HepG2 (cell line): ENCODE results near the gene SPINK7. TPM values are rescaled to one million over a fixed set of nuclear protein-coding genes. Genes with fewer than 3 reads are reported as not detected.

Source experiments
- ATAC-seq: fragments of 200-7000 bp; cut with Tn5 transposase; 3 replicates; pipeline ENCODE4 v1.9.1; 2020; ENCODE audit warnings: mild to moderate bottlenecking, moderate library complexity
- BruUV-seq: library from RNA; stranded (reverse); fragments of 400-500 nt; replicated peaks from 2 replicates; lab custom pipeline; 2021; lab: Mats Ljungman, UMichigan
- CTCF ChIA-PET: fragments of 300-600 bp; formaldehyde crosslinking; extraction: SDS; loops from one replicate; lab custom pipeline; 2021; ENCODE audit warnings: low total read pairs, inconsistent platforms, low intra/inter-chr PET ratio; lab: Yijun Ruan, JAX
- POLR2A ChIA-PET: fragments of 350-600 bp; sonication (Branson Sonifier 250); formaldehyde crosslinking; loops from one replicate; lab custom pipeline; 2020; ENCODE audit warnings: antibody characterized with exemption, inconsistent platforms; lab: Yijun Ruan, JAX
- DNase-seq: peaks from one replicate; pipeline ENCODE4 v3.0.0-alpha.2; 2015; ENCODE audit warnings: low spot score
- FAIRE-seq: peaks from 3 replicates; lab custom pipeline; 2011; peaks lifted over from hg19 to GRCh38; lab: Jason Lieb, UNC
- H2AFZ ChIP-seq: one replicate; pipeline ENCODE4 v1.6.1; 2011; ENCODE audit warnings: low read length, inconsistent platforms
- H3K27ac ChIP-seq: fragments of 300-600 bp; 3 replicates; pipeline ENCODE4 v1.8.0; 2011; ENCODE audit warnings: mixed run types, mild to moderate bottlenecking, mixed read lengths, low read length, inconsistent platforms; ENCODE audit not compliant: insufficient read depth; ENCODE audit errors: extremely low read length
- H3K27me3 ChIP-seq, 2 experiments: fragments of 200-600 bp in 1 of 2; 2 replicates in 1 of 2; 3 replicates in 1 of 2; pipeline versions ENCODE4 v1.6.0 to v1.8.0; 2011; ENCODE audit warnings: low read length in 2 of 2, mild to moderate bottlenecking in 2 of 2, moderate library complexity in 2 of 2, inconsistent platforms in 1 of 2; ENCODE audit not compliant: insufficient read depth in 2 of 2, control insufficient read depth in 1 of 2
- H3K36me3 ChIP-seq, 2 experiments: fragments of 200-600 bp in 1 of 2; replicated peaks in 1 of 2; 2 replicates in 1 of 2; 3 replicates in 1 of 2; pipeline versions ENCODE4 v1.5.1 to v1.8.0; 2011; ENCODE audit warnings: low read length in 2 of 2, inconsistent platforms in 1 of 2; ENCODE audit not compliant: insufficient read depth in 2 of 2, control insufficient read depth in 1 of 2
- H3K4me1 ChIP-seq: 2 replicates; pipeline ENCODE4 v1.5.1; 2012; ENCODE audit warnings: low read length, inconsistent platforms; ENCODE audit not compliant: insufficient read depth
- H3K4me2 ChIP-seq: 2 replicates; pipeline ENCODE4 v1.6.0; 2011; ENCODE audit warnings: low read depth, low read length, inconsistent platforms
- H3K4me3 ChIP-seq, 3 experiments: fragments of 200-600 bp in 1 of 3; sonication (generic), shearing (Covaris generic) in 1 of 3; replicated peaks in 1 of 3; 2 replicates each; pipeline ENCODE4 v1.5.1; 2011 to 2016; ENCODE audit warnings: low read length in 3 of 3, inconsistent platforms in 2 of 3, low read depth in 2 of 3, mild to moderate bottlenecking in 2 of 3, control low read depth in 1 of 3, mixed read lengths in 1 of 3; ENCODE audit not compliant: insufficient read depth in 1 of 3
- H3K79me2 ChIP-seq: one replicate; pipeline ENCODE4 v1.6.1; 2011; ENCODE audit warnings: low read length, inconsistent platforms; ENCODE audit not compliant: insufficient read depth
- H3K9ac ChIP-seq: 2 replicates; pipeline ENCODE4 v1.6.0; 2011; ENCODE audit warnings: mild to moderate bottlenecking, low read depth, low read length, inconsistent platforms; ENCODE audit not compliant: insufficient read depth
- H3K9me3 ChIP-seq: 2 replicates; pipeline ENCODE4 v1.5.1; 2012; ENCODE audit warnings: mild to moderate bottlenecking, low read length
- H4K20me1 ChIP-seq: 2 replicates; pipeline ENCODE4 v1.6.0; 2011; ENCODE audit warnings: inconsistent platforms, mild to moderate bottlenecking, low read length, moderate library complexity; ENCODE audit not compliant: insufficient read depth
- HIVEP1 ChIP-seq: sonication (generic); formaldehyde crosslinking; IDR thresholded peaks from 2 replicates; pipeline ENCODE4 v1.4.0; 2020; ENCODE audit warnings: mild to moderate bottlenecking, missing genetic modification reagents
- HMG20A ChIP-seq: IDR thresholded peaks from 2 replicates; pipeline ENCODE4 v1.6.1; 2016; ENCODE audit warnings: borderline replicate concordance
- HNRNPK ChIP-seq: fragments of 200-400 bp; formaldehyde crosslinking; IDR thresholded peaks from 2 replicates; pipeline ENCODE4 v1.6.1; 2018; ENCODE audit warnings: low read length, low read depth, moderate library complexity, mild to moderate bottlenecking; ENCODE audit not compliant: poor library complexity, severe bottlenecking
- NCOA1 ChIP-seq: sonication (generic); formaldehyde crosslinking; IDR thresholded peaks from 2 replicates; pipeline ENCODE4 v1.9.0; 2021; ENCODE audit warnings: missing genetic modification reagents
- NR1H2 ChIP-seq: sonication (generic); formaldehyde crosslinking; IDR thresholded peaks from 2 replicates; pipeline ENCODE4 v1.8.1; 2022; ENCODE audit warnings: low read depth, missing genetic modification reagents, borderline replicate concordance
- RBFOX2 ChIP-seq: fragments of 200-400 bp; formaldehyde crosslinking; IDR thresholded peaks from 2 replicates; pipeline ENCODE4 v1.6.1; 2017; ENCODE audit warnings: low read depth, mild to moderate bottlenecking, low read length
- SMC3 ChIP-seq: IDR thresholded peaks from 2 replicates; pipeline ENCODE4 v1.6.1; 2011; ENCODE audit warnings: low read length, improper control_type of control experiment
- SRSF9 ChIP-seq: fragments of 200-400 bp; formaldehyde crosslinking; IDR thresholded peaks from 2 replicates; pipeline ENCODE4 v1.6.1; 2018; ENCODE audit warnings: borderline replicate concordance, mild to moderate bottlenecking, low read depth, low read length; ENCODE audit not compliant: insufficient read depth, poor library complexity, severe bottlenecking
- TSC22D2 ChIP-seq: sonication (generic); formaldehyde crosslinking; IDR thresholded peaks from 2 replicates; pipeline ENCODE4 v1.5.1; 2020; ENCODE audit warnings: missing genetic modification reagents, mild to moderate bottlenecking, borderline replicate concordance
- ZSCAN12 ChIP-seq: sonication (generic); formaldehyde crosslinking; IDR thresholded peaks from 2 replicates; pipeline ENCODE4 v1.9.0; 2021; ENCODE audit warnings: mild to moderate bottlenecking, missing genetic modification reagents
- WGBS: methylation state at CpG from one replicate; pipeline ENCODE4 v1.1.6; 2017; ENCODE audit warnings: low lambda C conversion rate; 5-methylcytosine and 5-hydroxymethylcytosine counted together
- in situ Hi-C: cut with HindIII; loops from 2 replicates; pipeline ENCODE4 v1.10.0; 2017; ENCODE audit warnings: low pct_unique_long_range_greater_than_20kb; ENCODE audit not compliant: extremely low pct_ligation_motif_present
- intact Hi-C: fragments of 100-400 bp; cut with micrococcal nuclease; formaldehyde crosslinking; loops from one replicate; pipeline ENCODE4 v1.10.0; 2022; ENCODE audit not compliant: unreplicated experiment
- polyA plus RNA-seq, 8 experiments: library from polyadenylated mRNA; depleted of rRNA in 3 of 8; stranded (reverse) in 7 of 8; unstranded in 1 of 8; fragments of >200 nt; fragmentation: Illumina TruSeq in 4 of 8; extraction: Trizol in 4 of 8; gene quantifications; 2 replicates each; pipeline versions ENCODE4 v1.2.1 to v1.2.3, GENCODE V29; 2011 to 2016; ENCODE audit warnings: low read depth in 4 of 8, missing spikeins in 1 of 8, mixed read lengths in 1 of 8; ENCODE audit not compliant: insufficient read depth in 1 of 8
- total RNA-seq, 5 experiments: library from RNA; depleted of rRNA; stranded (reverse); fragments of >200 nt; fragmentation: Illumina TruSeq; extraction: Trizol; gene quantifications; 2 replicates each; pipeline ENCODE4 v1.2.3, GENCODE V29; 2016; ENCODE audit warnings: low read depth in 1 of 5
- TF ChIP-seq, protein P1 (sequence below): sonication (generic); formaldehyde crosslinking; IDR thresholded peaks from 2 replicates; pipeline ENCODE4 v1.4.0; 2020; ENCODE audit warnings: missing genetic modification reagents, borderline replicate concordance
- TF ChIP-seq, protein P2 (sequence below): sonication (generic); formaldehyde crosslinking; IDR thresholded peaks from 2 replicates; pipeline ENCODE4 v1.5.0; 2020; ENCODE audit warnings: mild to moderate bottlenecking, missing genetic modification reagents, borderline replicate concordance
- TF ChIP-seq, protein P3 (sequence below): sonication (generic); formaldehyde crosslinking; IDR thresholded peaks from 2 replicates; pipeline ENCODE4 v1.4.0; 2020; ENCODE audit warnings: low read depth, mild to moderate bottlenecking, missing genetic modification reagents
- TF ChIP-seq, protein P4 (sequence below): sonication (generic); formaldehyde crosslinking; IDR thresholded peaks from 2 replicates; pipeline ENCODE4 v1.5.0; 2020; ENCODE audit warnings: missing genetic modification reagents

SPINK7 gene
- total and polyA plus RNA-seq, 2 of the 13 experiments (the other 11 are each of a cell fraction or from before 2014, with no cell fraction given): 0.15 TPM; not detected in 1

DNA sequence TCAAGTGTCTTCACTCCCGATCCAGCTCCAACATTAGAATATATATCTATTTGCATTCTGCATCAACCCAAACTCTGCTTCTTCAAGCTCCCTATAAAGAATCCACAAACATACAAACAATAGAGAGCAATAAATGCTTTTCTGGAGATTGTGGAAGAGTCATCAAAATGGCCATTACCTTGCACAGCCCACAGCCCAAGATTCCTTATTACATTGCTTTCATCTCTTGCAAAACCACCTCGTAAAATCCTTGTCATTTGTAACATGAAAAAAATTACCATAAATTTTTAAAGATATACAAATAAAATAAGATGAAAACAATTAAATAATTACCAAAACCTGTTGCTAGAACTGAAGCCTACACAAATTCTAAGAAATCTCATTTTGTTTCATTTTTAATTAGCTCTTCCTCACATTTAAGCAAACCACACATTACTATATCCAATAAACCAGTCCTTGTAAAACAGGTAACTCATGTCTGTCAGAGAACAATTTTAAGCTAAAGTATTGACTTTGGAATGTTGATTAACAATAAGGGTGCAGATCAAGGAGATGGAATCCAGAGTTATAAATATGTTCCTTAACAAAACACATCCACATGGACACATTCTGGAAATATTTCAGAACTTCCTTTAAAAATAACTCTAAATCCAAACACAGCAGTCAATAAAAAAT is 30.3 kb downstream of the SPINK7 start:
- Histone ChIP-seq H3K36me3 (no peaks in the 10 kb centered on the region), H3K27ac (no peak overlapping the region), H3K4me1 (no peaks in the 10 kb centered on the region), H3K4me2 (no peak overlapping the region), H4K20me1 (no peaks in the 10 kb centered on the region), H3K9ac (no peak overlapping the region), H3K27me3 (no peaks in the 10 kb centered on the region), H2AFZ (no peak overlapping the region), H3K9me3 (no peaks in the 10 kb centered on the region), H3K79me2 (no peaks in the 10 kb centered on the region), H3K4me3 (no peak overlapping the region)
- FAIRE-seq (no peak), DNase-seq (no peak), ATAC-seq (no peak)
- intact Hi-C loops (no loop called here), in situ Hi-C loops (no loop called here)
- ChIA-PET POLR2A (no interaction called here), CTCF (no interaction called here)
- no TSS peak for BruUV-seq
- 0% methylated on average over 2 of the region's 2 CpGs for whole genome bisulfite sequencing
- TF ChIP-seq, protein P1, sequence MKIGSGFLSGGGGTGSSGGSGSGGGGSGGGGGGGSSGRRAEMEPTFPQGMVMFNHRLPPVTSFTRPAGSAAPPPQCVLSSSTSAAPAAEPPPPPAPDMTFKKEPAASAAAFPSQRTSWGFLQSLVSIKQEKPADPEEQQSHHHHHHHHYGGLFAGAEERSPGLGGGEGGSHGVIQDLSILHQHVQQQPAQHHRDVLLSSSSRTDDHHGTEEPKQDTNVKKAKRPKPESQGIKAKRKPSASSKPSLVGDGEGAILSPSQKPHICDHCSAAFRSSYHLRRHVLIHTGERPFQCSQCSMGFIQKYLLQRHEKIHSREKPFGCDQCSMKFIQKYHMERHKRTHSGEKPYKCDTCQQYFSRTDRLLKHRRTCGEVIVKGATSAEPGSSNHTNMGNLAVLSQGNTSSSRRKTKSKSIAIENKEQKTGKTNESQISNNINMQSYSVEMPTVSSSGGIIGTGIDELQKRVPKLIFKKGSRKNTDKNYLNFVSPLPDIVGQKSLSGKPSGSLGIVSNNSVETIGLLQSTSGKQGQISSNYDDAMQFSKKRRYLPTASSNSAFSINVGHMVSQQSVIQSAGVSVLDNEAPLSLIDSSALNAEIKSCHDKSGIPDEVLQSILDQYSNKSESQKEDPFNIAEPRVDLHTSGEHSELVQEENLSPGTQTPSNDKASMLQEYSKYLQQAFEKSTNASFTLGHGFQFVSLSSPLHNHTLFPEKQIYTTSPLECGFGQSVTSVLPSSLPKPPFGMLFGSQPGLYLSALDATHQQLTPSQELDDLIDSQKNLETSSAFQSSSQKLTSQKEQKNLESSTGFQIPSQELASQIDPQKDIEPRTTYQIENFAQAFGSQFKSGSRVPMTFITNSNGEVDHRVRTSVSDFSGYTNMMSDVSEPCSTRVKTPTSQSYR (CRISPR knock-in tag): no peak
- TF ChIP-seq, protein P2, sequence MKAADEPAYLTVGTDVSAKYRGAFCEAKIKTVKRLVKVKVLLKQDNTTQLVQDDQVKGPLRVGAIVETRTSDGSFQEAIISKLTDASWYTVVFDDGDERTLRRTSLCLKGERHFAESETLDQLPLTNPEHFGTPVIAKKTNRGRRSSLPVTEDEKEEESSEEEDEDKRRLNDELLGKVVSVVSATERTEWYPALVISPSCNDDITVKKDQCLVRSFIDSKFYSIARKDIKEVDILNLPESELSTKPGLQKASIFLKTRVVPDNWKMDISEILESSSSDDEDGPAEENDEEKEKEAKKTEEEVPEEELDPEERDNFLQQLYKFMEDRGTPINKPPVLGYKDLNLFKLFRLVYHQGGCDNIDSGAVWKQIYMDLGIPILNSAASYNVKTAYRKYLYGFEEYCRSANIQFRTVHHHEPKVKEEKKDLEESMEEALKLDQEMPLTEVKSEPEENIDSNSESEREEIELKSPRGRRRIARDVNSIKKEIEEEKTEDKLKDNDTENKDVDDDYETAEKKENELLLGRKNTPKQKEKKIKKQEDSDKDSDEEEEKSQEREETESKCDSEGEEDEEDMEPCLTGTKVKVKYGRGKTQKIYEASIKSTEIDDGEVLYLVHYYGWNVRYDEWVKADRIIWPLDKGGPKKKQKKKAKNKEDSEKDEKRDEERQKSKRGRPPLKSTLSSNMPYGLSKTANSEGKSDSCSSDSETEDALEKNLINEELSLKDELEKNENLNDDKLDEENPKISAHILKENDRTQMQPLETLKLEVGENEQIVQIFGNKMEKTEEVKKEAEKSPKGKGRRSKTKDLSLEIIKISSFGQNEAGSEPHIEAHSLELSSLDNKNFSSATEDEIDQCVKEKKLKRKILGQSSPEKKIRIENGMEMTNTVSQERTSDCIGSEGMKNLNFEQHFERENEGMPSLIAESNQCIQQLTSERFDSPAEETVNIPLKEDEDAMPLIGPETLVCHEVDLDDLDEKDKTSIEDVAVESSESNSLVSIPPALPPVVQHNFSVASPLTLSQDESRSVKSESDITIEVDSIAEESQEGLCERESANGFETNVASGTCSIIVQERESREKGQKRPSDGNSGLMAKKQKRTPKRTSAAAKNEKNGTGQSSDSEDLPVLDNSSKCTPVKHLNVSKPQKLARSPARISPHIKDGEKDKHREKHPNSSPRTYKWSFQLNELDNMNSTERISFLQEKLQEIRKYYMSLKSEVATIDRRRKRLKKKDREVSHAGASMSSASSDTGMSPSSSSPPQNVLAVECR: no peak
- no peak for TF ChIP-seq HNRNPK
- no peak for TF ChIP-seq SRSF9
- TF ChIP-seq, protein P3, sequence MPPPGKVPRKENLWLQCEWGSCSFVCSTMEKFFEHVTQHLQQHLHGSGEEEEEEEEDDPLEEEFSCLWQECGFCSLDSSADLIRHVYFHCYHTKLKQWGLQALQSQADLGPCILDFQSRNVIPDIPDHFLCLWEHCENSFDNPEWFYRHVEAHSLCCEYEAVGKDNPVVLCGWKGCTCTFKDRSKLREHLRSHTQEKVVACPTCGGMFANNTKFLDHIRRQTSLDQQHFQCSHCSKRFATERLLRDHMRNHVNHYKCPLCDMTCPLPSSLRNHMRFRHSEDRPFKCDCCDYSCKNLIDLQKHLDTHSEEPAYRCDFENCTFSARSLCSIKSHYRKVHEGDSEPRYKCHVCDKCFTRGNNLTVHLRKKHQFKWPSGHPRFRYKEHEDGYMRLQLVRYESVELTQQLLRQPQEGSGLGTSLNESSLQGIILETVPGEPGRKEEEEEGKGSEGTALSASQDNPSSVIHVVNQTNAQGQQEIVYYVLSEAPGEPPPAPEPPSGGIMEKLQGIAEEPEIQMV (CRISPR knock-in tag): no peak
- no peak for TF ChIP-seq RBFOX2
- no peak for TF ChIP-seq NCOA1 (CRISPR knock-in tag)
- no peak for TF ChIP-seq TSC22D2 (CRISPR knock-in tag)
- TF ChIP-seq, protein P4, sequence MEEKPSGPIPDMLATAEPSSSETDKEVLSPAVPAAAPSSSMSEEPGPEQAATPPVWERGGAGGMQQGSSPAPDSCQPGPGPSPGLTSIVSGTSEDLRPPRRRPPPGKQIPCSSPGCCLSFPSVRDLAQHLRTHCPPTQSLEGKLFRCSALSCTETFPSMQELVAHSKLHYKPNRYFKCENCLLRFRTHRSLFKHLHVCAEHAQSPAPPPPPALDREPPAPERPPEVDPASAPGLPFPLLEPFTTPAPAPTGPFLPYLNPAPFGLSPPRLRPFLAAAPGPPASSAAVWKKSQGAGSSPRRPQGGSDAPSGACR (CRISPR knock-in tag): no peak
- no peak for TF ChIP-seq NR1H2 (CRISPR knock-in tag)
- TF ChIP-seq HMG20A (CRISPR knock-in tag): no peak
- TF ChIP-seq ZSCAN12: no peak
- no peak for TF ChIP-seq SMC3
- no peak for TF ChIP-seq HIVEP1 (CRISPR knock-in tag)
